Hepatocyte (in vitro differentiated cells): ENCODE results near the gene ACR.

Experiments used
- CTCF ChIP-seq: fragments of 200-600 bp; sonication (generic); IDR thresholded peaks from 2 replicates; pipeline ENCODE4 v1.5.1; 2016; ENCODE audit warnings: antibody characterized with exemption, mild to moderate bottlenecking; ENCODE audit not compliant: poor library complexity
- EZH2 ChIP-seq: fragments of 200-600 bp; sonication (generic); IDR thresholded peaks from 2 replicates; pipeline ENCODE4 v1.6.1; 2016; ENCODE audit warnings: antibody characterized with exemption, mild to moderate bottlenecking, borderline replicate concordance

- TF ChIP-seq EZH2 (no peak), CTCF (peak; percentile 67)
Observed at GRCh38 chr22:50731811-50732624, 6.0 kb upstream of the ACR start.
